ENCODE results near the gene CSNK1G3.

CSNK1G3 gene

DNA sequence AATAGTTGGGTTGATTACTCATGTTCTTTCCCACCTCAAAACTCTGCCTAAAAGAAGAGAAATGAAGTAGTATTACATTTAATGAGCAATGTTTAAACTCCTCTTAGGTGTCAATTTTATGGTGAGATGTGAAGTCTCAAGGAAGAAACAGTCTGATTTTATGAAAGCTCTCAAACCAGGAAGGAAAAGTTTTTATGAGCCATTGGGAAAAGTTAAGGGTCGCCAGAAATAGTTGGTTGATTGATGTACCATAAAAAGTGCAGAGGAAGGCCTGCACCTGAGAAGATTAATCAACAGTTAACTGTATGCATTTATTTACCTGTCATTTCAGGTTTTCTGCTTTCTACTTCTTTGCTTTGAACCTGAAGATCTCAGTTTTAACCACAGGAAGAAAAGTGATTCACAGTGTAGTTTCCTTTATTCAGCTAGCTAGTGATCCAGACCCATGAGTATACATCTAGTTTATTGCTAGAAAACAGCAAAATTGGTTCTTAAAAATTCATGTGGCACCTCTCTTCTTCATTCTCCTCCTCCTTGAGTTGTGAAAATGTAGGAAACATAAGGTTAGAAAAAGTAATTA, 133.1 kb downstream of the CSNK1G3 start:
- no peak for DNase-seq (ENCODE audit: low read depth in 2 of 2)

DNA sequence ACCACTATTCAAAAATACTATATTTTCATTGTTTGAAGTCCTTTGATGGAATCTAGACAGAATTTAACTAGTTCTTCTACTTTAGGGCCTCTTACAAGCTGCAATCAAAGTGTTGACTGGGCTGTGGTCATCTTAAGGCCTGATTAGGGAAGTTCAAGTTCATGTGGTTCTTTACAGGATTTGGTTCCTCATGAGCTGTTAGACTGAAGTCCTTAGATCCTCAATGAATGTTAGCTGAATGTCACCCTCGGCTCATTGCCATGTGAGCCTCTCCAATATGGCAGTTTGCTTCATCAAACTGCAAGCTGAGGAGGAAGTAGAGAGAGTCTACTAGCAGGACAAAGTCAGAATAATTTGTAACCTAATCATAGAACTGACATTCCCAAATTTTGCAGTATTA, 135.1 kb downstream of the CSNK1G3 start:
- no peak for DNase-seq (ENCODE audit: low read depth in 2 of 2)

DNA sequence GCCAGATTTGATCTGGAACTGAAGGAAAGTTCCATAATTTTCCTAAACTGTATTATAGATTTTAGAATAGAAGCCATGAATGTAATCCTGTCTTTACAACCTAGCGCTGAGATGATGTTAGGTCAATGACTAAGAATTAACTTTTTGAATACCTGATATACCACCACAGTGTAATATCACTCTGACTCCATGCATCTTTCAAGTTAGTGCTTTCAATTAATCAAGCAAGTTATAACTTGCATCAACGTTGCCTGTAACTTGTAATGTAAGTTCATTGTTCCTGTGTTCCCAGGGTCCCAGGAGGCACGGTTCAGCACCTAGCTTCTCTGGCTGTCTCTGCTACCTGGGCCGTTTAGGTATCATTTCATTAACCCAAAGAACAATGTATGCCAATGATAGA, 139.3 kb downstream of the CSNK1G3 start:
- no peak for DNase-seq (ENCODE audit: low read depth in 2 of 2)

DNA sequence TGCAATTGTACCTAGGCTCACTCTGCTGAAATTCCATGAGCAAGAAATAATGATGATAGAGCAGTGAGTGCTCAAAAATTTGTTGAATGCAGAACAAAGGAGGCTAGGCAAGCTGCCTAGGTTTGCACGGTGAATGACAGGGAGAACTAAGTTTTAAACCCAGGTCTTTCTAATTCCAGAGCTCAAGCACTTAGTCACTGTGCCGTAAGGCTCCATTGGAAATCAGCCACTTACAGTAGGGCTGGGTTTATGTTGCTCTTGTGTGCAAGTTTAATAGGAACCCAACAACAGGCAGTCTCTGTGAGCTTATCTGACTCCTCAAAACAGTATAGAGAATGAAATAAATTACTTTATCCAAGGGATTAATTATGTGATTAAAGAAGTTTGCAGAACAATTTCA, 147.0 kb downstream of the CSNK1G3 start:
- DNase-seq (ENCODE audit: low read depth in 2 of 2), result no peak

DNA sequence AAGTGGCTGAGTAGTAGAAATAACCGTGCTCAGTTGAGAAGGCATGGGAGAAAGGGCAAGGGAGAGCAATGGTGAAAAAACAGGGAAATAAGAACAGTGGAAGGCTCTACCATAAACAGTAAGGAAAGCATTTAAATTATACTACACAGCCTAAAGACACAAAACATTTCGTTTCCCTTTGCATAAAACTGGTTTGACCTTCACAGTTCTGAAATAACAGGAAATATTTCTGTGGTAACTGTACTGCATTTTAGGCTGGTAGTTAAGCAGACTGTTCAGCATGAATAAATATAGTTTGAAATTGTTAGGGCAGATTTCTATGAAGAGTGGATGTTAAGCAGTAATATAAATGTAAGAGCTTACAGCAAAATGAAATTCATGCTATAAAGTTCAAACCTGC, 147.5 kb downstream of the CSNK1G3 start:
- DNase-seq (ENCODE audit: low read depth in 2 of 2), result no peak

DNA sequence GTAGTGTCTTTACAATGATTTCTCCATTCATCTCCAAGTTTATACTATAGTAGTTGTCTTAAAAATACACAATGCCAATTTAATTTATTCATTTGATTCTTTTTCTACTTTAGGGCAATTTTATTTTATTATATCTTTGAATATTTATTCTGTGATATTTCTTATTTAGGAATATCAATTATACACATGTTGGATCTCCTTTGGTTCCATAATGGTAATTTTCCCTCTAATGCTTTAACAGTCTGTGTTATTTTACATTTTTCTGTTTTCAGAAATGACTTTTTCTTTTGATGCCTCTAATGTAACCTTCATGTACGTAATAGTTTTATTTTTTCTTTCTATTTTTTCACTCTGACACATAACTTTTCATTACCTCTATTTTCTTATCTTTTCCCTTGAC, 153.0 kb downstream of the CSNK1G3 start:
- no peak for DNase-seq (ENCODE audit: low read depth in 2 of 2)

DNA sequence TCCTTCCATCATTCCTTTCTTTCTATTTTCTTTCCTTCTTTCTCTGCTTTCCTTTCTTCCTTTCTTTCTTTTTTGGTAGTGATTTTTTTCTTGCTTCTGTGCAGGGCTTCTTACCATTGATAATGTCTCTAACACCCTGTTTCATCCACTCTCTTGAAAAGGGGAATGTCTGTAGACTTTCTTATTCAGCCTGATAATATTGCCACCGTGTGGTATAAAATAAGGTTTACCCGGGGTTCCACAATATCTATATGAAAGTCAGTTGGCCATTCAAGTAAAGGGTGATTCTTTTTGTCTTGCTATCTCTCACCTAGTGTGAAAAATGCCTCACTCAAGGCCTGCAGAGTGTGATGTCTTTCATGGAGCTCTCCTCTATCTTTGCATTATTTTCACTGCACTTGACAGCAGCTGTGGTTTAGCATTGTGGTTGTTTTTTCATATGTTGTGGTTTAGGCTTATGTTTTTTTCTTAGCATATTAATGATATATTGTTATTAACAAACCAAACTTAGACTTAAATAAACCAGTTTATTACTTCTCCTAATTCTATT, 153.9 kb downstream of the CSNK1G3 start:
- DNase-seq (ENCODE audit: low read depth in 2 of 2), result no peak
